Measurements from ENCODE around the gene ABCA3.

- TF ChIP-seq POLR2A (IDR thresholded peaks at IDR 0.05; ENCODE audit: extremely low read depth, insufficient read length) (no peak), CTCF (IDR thresholded peaks at IDR 0.05; ENCODE audit: low read depth, low read length) (peak; percentile 3), MAX (IDR thresholded peaks at IDR 0.05; ENCODE audit: low read depth, low read length) (no peak)
Observed at GRCh38 chr16:2278272-2278608, 62.3 kb downstream of the ABCA3 start.
